Stimulated activated memory B cell treated with anti-CD40 and anti-IgM and Interleukin-4, amounts not matched to agents 10 μg/mL and 1 μg/mL and 100 μg/mL, for 72 hours (primary cell): ENCODE measurements around the gene LPIN2.

Experiments
- ATAC-seq: fragments of 150-1000 bp; cut with Tn5 transposase; 2 replicates; pipeline ENCODE4 v1.10.0; 2021
- H3K27ac Mint-ChIP-seq: one replicate; pipeline ENCODE4 v1.8.0; 2022; ENCODE audit warnings: mild to moderate bottlenecking, mixed read lengths
- H3K27me3 Mint-ChIP-seq: one replicate; pipeline ENCODE4 v1.8.0; 2022; ENCODE audit warnings: mixed read lengths
- H3K36me3 Mint-ChIP-seq: one replicate; pipeline ENCODE4 v1.8.0; 2022; ENCODE audit warnings: mixed read lengths
- H3K4me1 Mint-ChIP-seq: one replicate; pipeline ENCODE4 v1.8.0; 2022; ENCODE audit warnings: mixed read lengths
- H3K4me3 Mint-ChIP-seq: one replicate; pipeline ENCODE4 v1.8.0; 2022; ENCODE audit warnings: mild to moderate bottlenecking, moderate library complexity, mixed read lengths
- H3K9me3 Mint-ChIP-seq: one replicate; pipeline ENCODE4 v1.8.0; 2022; ENCODE audit warnings: mixed read lengths

The LPIN2 gene

GRCh38 chr18:2982452-2983269 is 30.3 kb downstream of the LPIN2 start:
- H3K4me3 Mint-ChIP-seq = peak overlapping the region; percentile 66

GRCh38 chr18:2982022-2982421 is 30.9 kb downstream of the LPIN2 start:
- no peaks in the 10 kb centered on the region for H3K27me3 Mint-ChIP-seq
- H3K9me3 Mint-ChIP-seq = no peaks in the 10 kb centered on the region
- ATAC-seq = no peak
- H3K36me3 Mint-ChIP-seq = no peaks in the 10 kb centered on the region
- H3K4me1 Mint-ChIP-seq = peaks cover 73% of the 10 kb centered on the region
- peak overlapping the region; percentile 91 for H3K27ac Mint-ChIP-seq
- H3K4me3 Mint-ChIP-seq = peak overlapping the region; percentile 50

More at GRCh38 chr18:2982452-2983269, 30.3 kb downstream of the LPIN2 start:
- H3K27ac Mint-ChIP-seq = peak overlapping the region; percentile 91
- H3K27me3 Mint-ChIP-seq = no peaks in the 10 kb centered on the region
- H3K9me3 Mint-ChIP-seq = no peaks in the 10 kb centered on the region
- H3K36me3 Mint-ChIP-seq = no peaks in the 10 kb centered on the region
- peaks cover 67% of the 10 kb centered on the region for H3K4me1 Mint-ChIP-seq
- peak; percentile 13 for ATAC-seq

GRCh38 chr18:2981212-2981728 is 31.7 kb downstream of the LPIN2 start:
- H3K9me3 Mint-ChIP-seq = no peaks in the 10 kb centered on the region
- H3K4me3 Mint-ChIP-seq = peak overlapping the region; percentile 48
- peak; percentile 56 for ATAC-seq
- peaks cover under 1% of the 10 kb centered on the region for H3K36me3 Mint-ChIP-seq
- H3K4me1 Mint-ChIP-seq = peaks cover 78% of the 10 kb centered on the region
- H3K27me3 Mint-ChIP-seq = no peaks in the 10 kb centered on the region
- peak overlapping the region; percentile 91 for H3K27ac Mint-ChIP-seq

- peaks cover 6% of the 10 kb centered on the region for H3K36me3 Mint-ChIP-seq
- H3K27me3 Mint-ChIP-seq = no peaks in the 10 kb centered on the region
- H3K27ac Mint-ChIP-seq = peak overlapping the region; percentile 91
- H3K4me1 Mint-ChIP-seq = peaks cover 83% of the 10 kb centered on the region
- no peaks in the 10 kb centered on the region for H3K9me3 Mint-ChIP-seq
- ATAC-seq = peak; percentile 44
- peak overlapping the region; percentile 12 for H3K4me3 Mint-ChIP-seq
Observed at GRCh38 chr18:2979871-2980790, 32.8 kb downstream of the LPIN2 start.

GRCh38 chr18:2979129-2979528 is 33.8 kb downstream of the LPIN2 start:
- no peaks in the 10 kb centered on the region for H3K27me3 Mint-ChIP-seq
- no peak for ATAC-seq
- no peaks in the 10 kb centered on the region for H3K9me3 Mint-ChIP-seq
- peak overlapping the region; percentile 62 for H3K4me3 Mint-ChIP-seq
- H3K27ac Mint-ChIP-seq = peak overlapping the region; percentile 91
- H3K36me3 Mint-ChIP-seq = peaks cover 6% of the 10 kb centered on the region
- peaks cover 73% of the 10 kb centered on the region for H3K4me1 Mint-ChIP-seq

GRCh38 chr18:2978661-2979106 is 34.3 kb downstream of the LPIN2 start:
- H3K36me3 Mint-ChIP-seq = peaks cover 6% of the 10 kb centered on the region
- peak overlapping the region; percentile 91 for H3K27ac Mint-ChIP-seq
- no peaks in the 10 kb centered on the region for H3K27me3 Mint-ChIP-seq
- peak overlapping the region; percentile 62 for H3K4me3 Mint-ChIP-seq
- peaks cover 71% of the 10 kb centered on the region for H3K4me1 Mint-ChIP-seq
- no peaks in the 10 kb centered on the region for H3K9me3 Mint-ChIP-seq
- peak; percentile 40 for ATAC-seq

GRCh38 chr18:2978208-2978607 is 34.7 kb downstream of the LPIN2 start:
- Mint-ChIP-seq H3K27me3 (no peaks in the 10 kb centered on the region), H3K9me3 (no peaks in the 10 kb centered on the region), H3K36me3 (peaks cover 6% of the 10 kb centered on the region), H3K27ac (peak overlapping the region; percentile 91), H3K4me3 (peak overlapping the region; percentile 62), H3K4me1 (peaks cover 73% of the 10 kb centered on the region)
- ATAC-seq = peak; percentile 54

GRCh38 chr18:2976218-2977132 is 36.5 kb downstream of the LPIN2 start:
- H3K36me3 Mint-ChIP-seq = peaks cover 6% of the 10 kb centered on the region
- H3K4me1 Mint-ChIP-seq = peaks cover 74% of the 10 kb centered on the region
- no peak for ATAC-seq
- peak overlapping the region; percentile 91 for H3K27ac Mint-ChIP-seq
- no peaks in the 10 kb centered on the region for H3K9me3 Mint-ChIP-seq
- no peak overlapping the region for H3K4me3 Mint-ChIP-seq
- no peaks in the 10 kb centered on the region for H3K27me3 Mint-ChIP-seq

GRCh38 chr18:2974731-2975130 is 38.2 kb downstream of the LPIN2 start:
- Mint-ChIP-seq H3K9me3 (no peaks in the 10 kb centered on the region), H3K4me1 (peaks cover 74% of the 10 kb centered on the region), H3K27me3 (no peaks in the 10 kb centered on the region), H3K36me3 (peaks cover 6% of the 10 kb centered on the region), H3K4me3 (no peak overlapping the region), H3K27ac (peak overlapping the region; percentile 99)
- no peak for ATAC-seq

GRCh38 chr18:2971741-2972552 is 41.0 kb downstream of the LPIN2 start:
- H3K4me3 Mint-ChIP-seq = peak overlapping the region; percentile 84
- peaks cover 6% of the 10 kb centered on the region for H3K36me3 Mint-ChIP-seq
- ATAC-seq = peak; percentile 94

GRCh38 chr18:2970772-2971659 is 41.9 kb downstream of the LPIN2 start:
- peak overlapping the region; percentile 84 for H3K4me3 Mint-ChIP-seq
- H3K36me3 Mint-ChIP-seq = peaks cover 3% of the 10 kb centered on the region
- H3K9me3 Mint-ChIP-seq = no peaks in the 10 kb centered on the region
- H3K27ac Mint-ChIP-seq = peak overlapping the region; percentile 99
- H3K4me1 Mint-ChIP-seq = peaks cover 78% of the 10 kb centered on the region
- ATAC-seq = peak; percentile 78
- H3K27me3 Mint-ChIP-seq = no peaks in the 10 kb centered on the region

More at GRCh38 chr18:2971741-2972552, 41.0 kb downstream of the LPIN2 start:
- H3K27me3 Mint-ChIP-seq = no peaks in the 10 kb centered on the region
- peaks cover 77% of the 10 kb centered on the region for H3K4me1 Mint-ChIP-seq
- H3K9me3 Mint-ChIP-seq = no peaks in the 10 kb centered on the region
- H3K27ac Mint-ChIP-seq = peak overlapping the region; percentile 99

- no peaks in the 10 kb centered on the region for H3K9me3 Mint-ChIP-seq
- H3K4me3 Mint-ChIP-seq = no peak overlapping the region
- H3K36me3 Mint-ChIP-seq = no peaks in the 10 kb centered on the region
- H3K4me1 Mint-ChIP-seq = peaks cover 76% of the 10 kb centered on the region
- no peaks in the 10 kb centered on the region for H3K27me3 Mint-ChIP-seq
- ATAC-seq = no peak
- H3K27ac Mint-ChIP-seq = peak overlapping the region; percentile 99
Observed at GRCh38 chr18:2970344-2970743, 42.6 kb downstream of the LPIN2 start.

- no peaks in the 10 kb centered on the region for H3K9me3 Mint-ChIP-seq
- H3K4me1 Mint-ChIP-seq = peaks cover 79% of the 10 kb centered on the region
- H3K27me3 Mint-ChIP-seq = no peaks in the 10 kb centered on the region
- H3K27ac Mint-ChIP-seq = peak overlapping the region; percentile 99
- no peaks in the 10 kb centered on the region for H3K36me3 Mint-ChIP-seq
- no peak overlapping the region for H3K4me3 Mint-ChIP-seq
- ATAC-seq = no peak
Observed at GRCh38 chr18:2969695-2970094, 43.2 kb downstream of the LPIN2 start.
